GM12865 (cell line): ENCODE measurements around the gene IFT80.

Experiments
- DNase-seq: peaks from one replicate; pipeline ENCODE4 v3.0.0; 2010; ENCODE audit warnings: low read depth
- H3K4me3 ChIP-seq: 2 replicates; pipeline ENCODE4 v1.5.1; 2011; ENCODE audit warnings: mild to moderate bottlenecking, low read depth, low read length, control low read depth
- TF ChIP-seq, protein P1 (sequence below): IDR thresholded peaks from 2 replicates; pipeline ENCODE4 v1.5.1; 2011; ENCODE audit warnings: low read length, control low read depth, low read depth, inconsistent platforms; ENCODE audit not compliant: insufficient read depth; ENCODE audit errors: missing control alignments

IFT80 gene

DNA sequence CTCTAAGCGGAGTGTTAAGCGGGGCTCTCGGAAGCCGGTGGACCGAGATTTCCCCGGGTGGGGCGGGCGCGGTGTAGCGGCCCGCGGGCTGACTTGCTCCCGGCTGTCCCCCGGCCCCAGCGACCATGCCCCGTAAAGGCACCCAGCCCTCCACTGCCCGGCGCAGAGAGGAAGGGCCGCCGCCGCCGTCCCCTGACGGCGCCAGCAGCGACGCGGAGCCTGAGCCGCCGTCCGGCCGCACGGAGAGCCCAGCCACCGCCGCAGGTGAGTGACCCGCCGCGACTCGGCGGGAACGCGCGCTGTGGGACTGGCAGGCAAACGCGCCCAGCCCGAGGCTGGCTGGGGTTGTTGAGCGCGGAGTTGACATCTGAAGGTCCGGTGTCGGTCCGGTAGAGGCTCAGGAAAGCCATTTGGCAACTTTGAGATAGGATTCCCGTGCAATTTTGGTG, 1.7 kb upstream of the IFT80 start:
- peak overlapping the region; percentile 85 for H3K4me3 ChIP-seq
- TF ChIP-seq, protein P1, sequence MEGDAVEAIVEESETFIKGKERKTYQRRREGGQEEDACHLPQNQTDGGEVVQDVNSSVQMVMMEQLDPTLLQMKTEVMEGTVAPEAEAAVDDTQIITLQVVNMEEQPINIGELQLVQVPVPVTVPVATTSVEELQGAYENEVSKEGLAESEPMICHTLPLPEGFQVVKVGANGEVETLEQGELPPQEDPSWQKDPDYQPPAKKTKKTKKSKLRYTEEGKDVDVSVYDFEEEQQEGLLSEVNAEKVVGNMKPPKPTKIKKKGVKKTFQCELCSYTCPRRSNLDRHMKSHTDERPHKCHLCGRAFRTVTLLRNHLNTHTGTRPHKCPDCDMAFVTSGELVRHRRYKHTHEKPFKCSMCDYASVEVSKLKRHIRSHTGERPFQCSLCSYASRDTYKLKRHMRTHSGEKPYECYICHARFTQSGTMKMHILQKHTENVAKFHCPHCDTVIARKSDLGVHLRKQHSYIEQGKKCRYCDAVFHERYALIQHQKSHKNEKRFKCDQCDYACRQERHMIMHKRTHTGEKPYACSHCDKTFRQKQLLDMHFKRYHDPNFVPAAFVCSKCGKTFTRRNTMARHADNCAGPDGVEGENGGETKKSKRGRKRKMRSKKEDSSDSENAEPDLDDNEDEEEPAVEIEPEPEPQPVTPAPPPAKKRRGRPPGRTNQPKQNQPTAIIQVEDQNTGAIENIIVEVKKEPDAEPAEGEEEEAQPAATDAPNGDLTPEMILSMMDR: no peak
- peak; percentile 44 for DNase-seq

DNA sequence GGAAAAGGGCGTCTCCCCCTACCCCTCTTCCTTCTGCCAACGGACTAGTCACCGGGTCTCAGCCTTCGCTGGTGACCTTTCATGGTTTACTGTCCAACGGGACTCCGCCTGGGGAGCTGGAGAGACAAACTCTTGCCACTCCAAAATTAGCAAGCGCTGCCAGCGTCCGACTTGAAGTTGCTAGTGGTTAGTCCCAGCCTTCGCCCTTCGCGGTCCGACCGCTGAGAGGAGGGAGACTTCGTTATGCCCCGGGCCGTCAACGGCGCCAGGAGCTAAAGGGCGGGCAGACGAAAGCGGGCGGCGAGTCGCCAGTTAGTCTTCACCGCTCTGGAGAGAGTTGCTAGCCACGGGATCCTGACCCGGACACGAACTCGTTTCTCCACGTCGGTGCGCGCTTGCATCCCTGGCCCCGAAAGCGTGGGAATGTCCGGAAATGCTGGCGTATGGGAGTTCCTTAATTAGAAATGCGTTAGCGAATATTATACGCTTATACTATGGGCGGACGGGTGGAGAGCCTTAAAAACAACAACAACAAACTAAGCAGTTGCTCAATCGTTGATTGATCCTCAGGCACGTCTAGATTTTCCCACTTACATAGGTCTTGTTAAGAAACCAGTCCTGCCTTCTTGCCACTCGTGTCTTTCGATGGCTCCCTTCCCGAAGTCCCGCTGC, 1.1 kb upstream of the IFT80 start:
- DNase-seq: peak; percentile 61
- TF ChIP-seq, protein P1: no peak

DNA sequence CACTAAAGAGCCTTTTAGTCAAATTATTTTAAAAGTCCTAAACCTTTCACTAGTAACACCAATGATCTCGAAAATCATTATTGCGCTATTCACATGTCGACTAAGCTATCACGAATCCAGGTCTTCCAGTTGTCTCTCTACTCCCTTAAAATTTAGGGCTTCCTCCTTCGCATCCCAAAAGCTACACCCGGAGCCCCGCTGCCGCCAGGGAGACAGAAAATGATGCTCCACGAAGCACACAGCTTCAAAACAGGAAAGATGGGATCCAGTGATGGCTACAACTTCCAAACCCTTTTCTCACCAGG, 253 bp downstream of the IFT80 start:
- peak overlapping the region; percentile 85 for H3K4me3 ChIP-seq
- no peak for DNase-seq
- TF ChIP-seq, protein P1: no peak

More for the DNA sequence above, 1.1 kb upstream of the IFT80 start:
- peak overlapping the region; percentile 85 for H3K4me3 ChIP-seq

DNA sequence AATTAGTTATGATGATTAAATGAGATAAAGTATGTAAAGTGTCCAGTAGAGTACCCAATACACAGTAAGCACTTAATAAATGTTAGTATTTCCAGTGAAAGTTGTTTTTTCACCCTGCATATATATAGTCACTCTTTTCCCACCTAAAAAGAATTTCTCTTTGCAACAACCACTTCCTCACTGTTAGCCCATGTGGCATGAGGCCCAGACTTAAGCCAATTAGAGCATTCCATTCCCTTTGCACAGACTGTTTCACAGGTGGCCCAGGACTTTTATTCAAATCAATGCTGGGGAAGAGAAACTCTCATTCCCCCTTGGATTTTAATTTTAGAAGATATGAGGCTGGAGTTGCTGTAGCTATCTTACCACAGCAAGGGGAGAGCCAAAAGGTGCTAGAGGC, 3.7 kb downstream of the IFT80 start:
- TF ChIP-seq, protein P1: no peak
- no peak for DNase-seq
- no peak overlapping the region for H3K4me3 ChIP-seq

DNA sequence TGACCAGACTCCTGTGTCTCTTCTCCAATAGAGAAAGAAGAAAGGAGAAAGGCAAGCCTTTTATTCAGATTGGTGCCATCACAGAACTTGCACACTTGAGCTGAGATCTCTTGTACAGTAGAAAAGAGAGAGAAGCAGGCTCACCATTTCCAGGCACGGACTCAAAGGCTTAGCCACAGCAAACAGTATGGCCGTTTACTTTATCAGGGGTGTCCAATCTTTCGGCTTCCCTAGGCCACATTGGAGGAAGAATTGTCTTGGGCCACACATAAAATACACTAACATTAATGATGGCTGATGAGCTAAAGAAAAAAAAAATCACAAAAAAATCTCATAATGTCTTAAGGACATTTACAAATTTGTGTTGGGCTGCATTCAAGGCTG, 5.0 kb downstream of the IFT80 start:
- TF ChIP-seq, protein P1: no peak
- no peak overlapping the region for H3K4me3 ChIP-seq
- DNase-seq: no peak

DNA sequence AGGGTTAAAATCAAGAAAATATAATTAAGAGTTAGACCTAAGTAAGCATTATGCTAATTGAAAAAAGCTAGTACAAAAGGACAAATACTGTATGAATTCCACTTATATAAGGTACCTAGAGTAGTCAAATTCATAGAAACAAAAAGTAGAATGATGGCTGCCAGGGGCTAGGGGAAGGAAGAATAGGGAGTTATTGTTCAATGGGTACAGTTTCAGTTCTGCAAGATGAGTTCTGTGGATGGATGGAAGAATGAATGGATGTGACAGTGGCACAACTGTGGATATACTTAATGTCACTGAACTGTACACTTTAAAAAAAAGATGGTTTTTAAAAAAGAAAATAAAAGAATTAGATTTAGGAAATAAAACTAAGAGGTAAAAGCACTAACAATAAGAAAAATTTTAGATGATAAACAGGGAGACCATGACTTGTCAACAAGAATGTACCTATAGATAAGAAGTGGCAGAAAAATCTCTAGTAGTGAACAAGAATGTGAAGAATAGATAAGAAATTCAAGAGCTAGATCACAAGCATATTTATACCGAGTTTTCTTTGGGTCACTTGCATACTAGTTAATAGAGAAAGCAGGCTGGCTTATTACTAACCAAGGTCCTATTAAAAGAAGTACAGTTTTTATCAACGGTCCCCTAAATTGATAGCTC, 5.5 kb downstream of the IFT80 start:
- DNase-seq: no peak
- H3K4me3 ChIP-seq: no peak overlapping the region
- TF ChIP-seq, protein P1: no peak

DNA sequence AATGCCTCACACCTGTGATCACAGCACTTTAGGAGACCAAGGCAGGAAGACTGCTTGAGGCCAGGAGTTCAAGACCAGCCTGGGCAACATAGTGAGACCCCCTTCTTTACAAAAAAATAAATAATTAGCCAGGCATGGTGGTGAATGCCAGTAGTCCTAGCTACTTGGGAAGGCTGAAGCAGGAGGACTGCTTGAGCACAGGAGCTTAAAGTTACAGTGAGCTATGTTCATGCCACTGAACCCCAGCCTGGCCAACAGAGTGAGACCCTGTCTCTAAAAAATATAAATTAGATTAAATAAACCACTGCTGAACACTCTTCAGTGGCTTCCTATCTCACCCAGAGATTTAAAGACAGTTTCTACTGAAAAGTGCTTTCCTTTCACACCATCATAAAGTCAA, 6.2 kb downstream of the IFT80 start:
- H3K4me3 ChIP-seq: no peak overlapping the region
- TF ChIP-seq, protein P1: no peak
- DNase-seq: no peak
